MM.1S (cell line): Measurements from ENCODE around the gene PA2G4.

Experiments used
- EZH2 ChIP-seq: fragments of 300-600 bp; sonication (generic); optimal IDR thresholded peaks from 2 replicates; pipeline ENCODE3; 2017; ENCODE audit warnings: low read depth, mild to moderate bottlenecking, antibody characterized with exemption, low read length, mixed read lengths
- TF ChIP-seq, protein P1 (sequence below): fragments of 300-600 bp; sonication (generic); IDR thresholded peaks from 2 replicates; pipeline ENCODE4 v1.5.1; 2016; ENCODE audit warnings: antibody characterized with exemption, low read length, mixed read lengths

DNA sequence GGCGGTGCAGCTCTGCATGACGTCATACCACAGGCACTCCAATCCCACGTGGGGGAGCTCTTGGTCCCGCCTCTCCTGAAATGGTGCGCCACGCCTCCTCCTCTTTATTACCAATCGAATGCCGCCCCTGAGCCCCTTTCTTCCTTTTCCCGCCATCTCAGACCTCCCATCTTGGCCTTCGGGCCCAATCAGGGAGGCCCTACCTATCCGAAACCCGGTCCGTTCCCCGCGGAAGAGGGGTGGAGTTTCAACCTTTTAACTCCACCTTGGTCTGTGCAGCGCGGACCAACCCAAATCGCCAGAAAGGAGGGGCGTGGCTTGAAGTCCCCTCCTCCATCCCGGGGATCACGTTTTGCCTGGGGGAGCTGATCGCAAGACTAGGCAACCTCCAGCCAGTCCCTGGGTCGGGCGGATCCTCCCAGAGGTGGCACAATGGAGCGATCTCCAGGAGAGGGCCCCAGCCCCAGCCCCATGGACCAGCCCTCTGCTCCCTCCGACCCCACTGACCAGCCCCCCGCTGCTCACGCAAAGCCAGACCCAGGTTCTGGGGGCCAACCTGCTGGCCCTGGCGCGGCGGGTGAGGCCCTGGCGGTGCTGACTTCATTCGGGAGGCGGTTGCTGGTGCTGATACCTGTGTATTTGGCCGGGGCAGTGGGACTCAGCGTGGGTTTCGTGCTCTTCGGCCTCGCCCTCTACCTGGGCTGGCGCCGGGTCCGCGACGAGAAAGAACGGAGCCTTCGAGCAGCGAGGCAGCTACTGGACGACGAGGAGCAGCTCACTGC, 23.7 kb downstream of the PA2G4 start, which contains the start of gene ESYT1:
- TF ChIP-seq EZH2, result no peak
- TF ChIP-seq, protein P1, sequence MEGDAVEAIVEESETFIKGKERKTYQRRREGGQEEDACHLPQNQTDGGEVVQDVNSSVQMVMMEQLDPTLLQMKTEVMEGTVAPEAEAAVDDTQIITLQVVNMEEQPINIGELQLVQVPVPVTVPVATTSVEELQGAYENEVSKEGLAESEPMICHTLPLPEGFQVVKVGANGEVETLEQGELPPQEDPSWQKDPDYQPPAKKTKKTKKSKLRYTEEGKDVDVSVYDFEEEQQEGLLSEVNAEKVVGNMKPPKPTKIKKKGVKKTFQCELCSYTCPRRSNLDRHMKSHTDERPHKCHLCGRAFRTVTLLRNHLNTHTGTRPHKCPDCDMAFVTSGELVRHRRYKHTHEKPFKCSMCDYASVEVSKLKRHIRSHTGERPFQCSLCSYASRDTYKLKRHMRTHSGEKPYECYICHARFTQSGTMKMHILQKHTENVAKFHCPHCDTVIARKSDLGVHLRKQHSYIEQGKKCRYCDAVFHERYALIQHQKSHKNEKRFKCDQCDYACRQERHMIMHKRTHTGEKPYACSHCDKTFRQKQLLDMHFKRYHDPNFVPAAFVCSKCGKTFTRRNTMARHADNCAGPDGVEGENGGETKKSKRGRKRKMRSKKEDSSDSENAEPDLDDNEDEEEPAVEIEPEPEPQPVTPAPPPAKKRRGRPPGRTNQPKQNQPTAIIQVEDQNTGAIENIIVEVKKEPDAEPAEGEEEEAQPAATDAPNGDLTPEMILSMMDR, result no peak
